AG08396 (cell line): ENCODE data around the gene ISM1.

Source experiments
- DNase-seq: peaks from one replicate; pipeline ENCODE4 v3.0.0; 2012; ENCODE audit warnings: low spot score, mixed read lengths

ISM1 gene

DNA sequence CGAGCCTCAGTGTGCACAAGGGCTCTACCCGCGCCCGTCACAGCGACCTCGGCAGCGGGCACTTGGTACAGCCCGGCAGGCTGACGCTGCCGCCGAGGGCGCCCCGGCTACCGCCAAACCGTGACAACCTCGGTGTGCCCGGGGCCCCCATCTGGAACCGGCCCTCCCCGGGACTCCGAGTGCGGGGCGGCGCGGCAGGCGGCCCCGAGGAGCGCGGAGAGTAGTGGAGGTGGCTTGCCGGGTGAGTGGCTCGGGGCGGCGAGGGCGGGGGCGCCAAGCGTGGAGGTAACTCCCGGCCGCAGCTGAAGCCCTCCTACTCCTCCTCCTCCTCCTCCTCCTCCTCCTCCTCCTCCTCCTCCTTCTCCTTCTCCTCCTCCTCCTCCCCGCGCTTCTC, at the start of gene ISM1:
ISM1 (plus strand) TSS at position 371 of the 394 bp plus-strand sequence. CDS start 503 bp downstream, outside the sequence.
- DNase-seq: peak; percentile 36

- no peak for DNase-seq
These were observed 47.9 kb upstream of the ISM1 start for GRCh38 chr20:13173201-13173600.

DNA sequence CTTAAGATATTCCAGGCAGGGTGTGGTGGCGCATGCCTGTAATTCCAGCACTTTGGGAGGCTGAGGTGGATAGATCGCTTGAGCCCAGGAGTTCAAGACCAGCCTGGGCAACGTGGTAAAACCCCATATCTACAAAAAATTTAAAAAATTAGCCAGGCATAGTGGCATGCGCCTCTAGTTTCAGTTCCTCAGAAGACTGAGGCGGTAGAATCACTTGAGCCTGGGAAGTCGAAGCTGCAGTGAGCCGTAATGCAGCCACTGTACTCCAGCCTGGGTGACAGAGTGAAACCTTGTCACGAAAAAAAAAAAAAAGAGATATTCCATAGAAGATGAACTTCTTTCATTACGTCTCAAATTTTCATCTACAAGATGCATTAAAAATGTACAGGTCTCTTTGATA, 46.7 kb upstream of the ISM1 start:
- no peak for DNase-seq

DNA sequence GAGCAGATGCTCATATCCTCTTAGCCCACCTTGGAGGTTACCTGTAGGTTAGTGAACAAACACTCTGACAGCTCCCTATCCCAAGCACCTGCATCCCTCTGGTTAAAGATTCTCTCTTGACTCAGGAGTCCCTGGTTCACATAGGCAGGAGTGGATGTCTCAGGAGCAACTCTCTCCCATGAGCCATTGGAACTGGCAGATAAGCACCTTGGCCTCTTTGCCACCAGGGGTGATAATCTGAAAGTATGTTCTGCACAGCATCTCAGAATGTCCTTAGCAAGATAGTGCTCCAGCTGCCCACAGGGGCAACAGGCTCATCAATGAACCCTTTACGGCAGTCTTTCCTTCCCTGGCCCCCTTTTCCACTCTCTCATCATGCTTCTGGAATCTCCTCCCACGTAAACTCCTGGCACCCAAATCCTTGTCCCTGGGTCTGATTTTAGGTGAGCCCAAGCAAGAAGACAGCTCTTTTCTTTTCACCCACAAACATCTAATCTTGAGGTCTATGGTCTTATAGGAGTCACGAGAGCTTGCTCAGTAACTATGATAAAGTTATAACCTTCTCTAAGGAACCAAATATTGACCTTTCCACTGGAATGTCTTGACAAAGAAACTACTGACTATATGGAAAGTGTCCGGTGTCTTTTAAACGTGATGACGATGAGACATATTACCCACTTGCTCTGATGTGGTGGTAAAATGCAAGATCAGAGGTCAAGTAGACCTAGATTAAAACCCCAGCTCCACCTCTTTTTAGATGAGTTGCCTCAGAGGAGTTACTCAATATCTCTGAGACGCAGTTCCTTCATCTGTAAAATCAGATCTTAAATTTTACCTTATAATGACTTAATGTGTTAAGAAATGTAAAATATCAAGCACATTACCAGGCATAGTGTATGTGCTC, 39.8 kb upstream of the ISM1 start:
- no peak for DNase-seq

GRCh38 chr20:13183005-13183404, 38.1 kb upstream of the ISM1 start:
- no peak for DNase-seq

DNA sequence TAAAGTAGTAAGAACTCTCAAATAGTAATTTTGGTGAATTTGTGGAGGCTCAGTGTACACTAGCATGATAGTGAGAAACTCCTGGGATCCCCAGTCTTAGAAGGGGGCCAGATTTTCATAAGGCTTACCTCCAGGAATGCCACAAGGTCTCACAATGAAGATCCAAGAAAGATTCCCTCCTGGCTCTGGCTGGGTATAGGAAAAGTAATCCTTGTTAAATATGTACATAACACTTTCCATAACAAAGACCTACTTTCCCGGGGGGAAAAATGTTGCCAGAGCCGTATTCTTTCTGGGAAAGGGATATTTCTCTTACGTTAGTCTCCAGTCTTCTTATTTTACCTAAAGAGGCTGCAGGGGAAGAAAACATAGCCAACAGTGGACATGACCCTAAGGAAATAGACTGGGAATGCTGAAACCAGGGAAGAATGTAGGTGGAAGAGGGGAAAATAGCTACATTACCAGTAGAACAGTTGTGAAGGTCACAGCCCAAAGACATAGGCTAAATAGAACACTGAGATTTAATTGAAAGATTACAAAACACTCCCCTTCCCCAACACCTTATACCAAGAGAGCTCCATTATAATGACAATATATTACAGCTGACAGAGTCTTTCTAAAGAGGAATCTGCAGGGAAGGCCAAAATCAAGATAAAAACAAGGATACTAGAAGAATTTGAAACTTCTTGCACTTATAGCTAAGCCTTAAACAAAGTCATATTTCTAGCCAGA, 34.9 kb upstream of the ISM1 start:
- DNase-seq: no peak

GRCh38 chr20:13187899-13188298, 33.2 kb upstream of the ISM1 start:
- DNase-seq: no peak

GRCh38 chr20:13199279-13199678, 21.8 kb upstream of the ISM1 start:
- DNase-seq: no peak

DNA sequence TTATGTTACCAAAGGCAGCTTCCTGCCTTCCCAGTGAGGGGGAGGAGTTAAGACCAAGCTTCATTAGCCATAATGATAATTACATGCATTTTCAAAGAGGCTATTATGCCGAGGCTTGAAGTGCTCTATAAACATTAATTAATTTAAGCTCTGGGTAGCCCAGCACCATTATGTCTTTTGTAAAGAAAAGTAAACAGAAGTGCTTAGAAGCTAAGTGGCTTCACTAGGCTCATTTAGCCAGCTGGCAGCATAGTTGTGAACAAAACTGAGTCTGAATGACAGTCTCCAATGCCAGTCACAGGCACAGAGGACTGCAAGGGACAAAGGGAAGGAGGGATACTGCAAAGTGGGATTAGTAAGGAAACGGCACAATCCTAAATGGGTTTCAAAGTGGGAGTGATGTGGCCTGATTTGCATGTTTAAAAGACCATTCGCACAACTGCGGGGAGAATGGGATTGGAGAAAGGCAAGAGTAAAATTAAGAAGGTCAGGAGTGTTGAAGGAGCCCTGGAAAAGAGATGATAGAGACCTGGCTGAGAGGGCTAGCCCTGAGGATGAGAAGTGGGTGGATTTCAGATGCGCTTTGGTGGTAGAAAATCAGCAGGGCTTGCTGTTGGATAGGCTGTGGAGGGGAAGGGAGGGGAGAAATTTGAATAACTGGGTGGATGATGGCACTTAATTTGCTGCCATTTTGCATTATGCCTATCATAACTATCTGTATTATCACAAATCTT, 20.1 kb upstream of the ISM1 start:
- no peak for DNase-seq

GRCh38 chr20:13202565-13202964, 18.5 kb upstream of the ISM1 start:
- no peak for DNase-seq

DNA sequence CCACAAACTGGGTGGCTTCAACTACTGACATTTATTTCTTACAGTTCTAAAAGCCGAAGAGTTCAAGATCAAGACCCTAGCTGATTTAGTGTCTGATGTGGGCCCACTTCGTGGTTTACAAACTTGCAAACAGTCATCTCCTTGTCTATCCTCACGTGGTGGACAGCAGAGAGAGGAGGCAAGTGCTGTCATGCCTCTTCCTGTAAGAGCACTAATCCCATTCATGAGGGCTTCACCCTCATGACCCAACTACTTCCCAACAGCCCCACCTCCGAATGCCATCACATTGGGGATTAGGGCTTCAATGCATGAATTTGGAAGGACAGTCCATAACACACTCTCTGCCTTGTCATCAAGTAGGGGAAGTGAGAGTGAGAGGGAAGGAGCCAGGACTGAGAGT, 15.6 kb upstream of the ISM1 start:
- DNase-seq: no peak

- no peak for DNase-seq
These were observed 15.1 kb upstream of the ISM1 start for GRCh38 chr20:13205848-13206434.

DNA sequence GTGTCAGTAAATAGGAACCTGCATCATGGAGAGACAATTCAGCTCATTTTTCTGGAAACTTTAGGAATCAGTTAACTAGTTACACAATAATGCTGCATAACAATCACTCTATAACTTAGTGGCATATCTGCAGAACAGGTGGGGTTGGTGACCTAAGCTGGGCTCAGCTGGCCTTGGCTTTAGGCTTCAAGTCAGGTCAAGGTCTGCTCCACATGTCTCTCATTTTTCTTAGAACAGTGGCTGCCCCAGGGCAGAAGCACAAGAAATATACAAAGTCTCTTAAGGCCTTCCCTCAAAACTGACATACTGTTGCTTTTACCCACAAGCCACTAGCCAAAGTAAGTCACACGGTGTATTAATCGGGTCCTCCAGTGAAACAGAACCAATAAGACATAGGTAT, 14.1 kb upstream of the ISM1 start:
- no peak for DNase-seq

DNA sequence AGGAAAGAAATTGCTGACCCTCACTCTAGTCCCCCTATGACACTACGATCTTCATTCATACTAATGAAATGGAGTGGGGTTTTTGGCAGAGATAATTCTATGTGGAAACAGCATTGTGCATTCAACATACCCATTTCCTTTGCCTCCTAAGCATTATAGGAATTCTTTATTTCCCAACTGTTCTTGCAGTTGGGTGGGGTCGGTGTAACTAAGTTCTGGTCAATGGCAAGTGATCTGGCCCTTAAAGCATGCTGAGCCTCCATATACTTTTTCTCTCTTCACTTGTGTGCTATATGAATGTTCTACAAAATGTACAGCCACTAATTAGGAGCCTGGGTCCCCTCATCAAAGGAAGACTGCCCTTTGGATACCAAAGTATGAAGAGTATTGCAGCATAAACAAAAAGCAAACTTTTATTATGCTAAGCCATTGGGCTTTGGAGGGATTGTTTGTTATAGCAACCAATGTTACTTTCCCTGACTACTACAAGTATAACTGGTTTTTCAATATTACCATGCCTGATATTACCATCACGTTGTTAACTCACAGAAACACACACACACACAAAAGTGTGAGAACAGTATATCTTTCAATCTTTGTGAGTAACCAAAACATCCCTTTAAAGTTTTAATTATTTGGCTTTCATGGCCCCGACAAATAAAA, 9.0 kb upstream of the ISM1 start:
- no peak for DNase-seq

GRCh38 chr20:13212750-13213149, 8.3 kb upstream of the ISM1 start:
- no peak for DNase-seq

DNA sequence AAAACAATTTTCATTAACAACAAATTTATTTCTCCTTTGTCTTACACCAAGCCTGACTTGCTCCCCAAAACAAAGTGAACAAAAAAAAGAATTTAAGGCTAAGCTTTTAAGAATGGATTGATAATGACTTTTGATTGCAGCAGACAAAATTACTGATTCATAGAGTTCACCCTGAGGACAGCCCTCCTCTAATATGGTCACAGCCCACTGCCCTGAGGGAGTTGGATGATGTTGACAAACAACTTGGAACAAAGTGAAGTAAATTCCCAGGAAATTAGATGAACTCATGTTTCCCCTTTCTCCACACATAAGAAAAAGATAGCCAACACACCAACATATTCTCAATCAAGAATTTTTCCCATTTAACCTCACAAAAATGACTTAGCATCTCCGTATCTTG, 7.7 kb upstream of the ISM1 start:
- no peak for DNase-seq

- DNase-seq: no peak
These were observed 4.5 kb upstream of the ISM1 start for GRCh38 chr20:13216533-13216932.

- no peak for DNase-seq
These were observed 1.5 kb upstream of the ISM1 start for GRCh38 chr20:13219327-13220193.

- peak; percentile 22 for DNase-seq
These were observed 725 bp upstream of the ISM1 start for GRCh38 chr20:13220194-13220903.

- no peak for DNase-seq
These were observed 219 bp downstream of the ISM1 start for GRCh38 chr20:13221313-13221672.
